T1000 (cell line): ENCODE data around the gene PALS1.

Experiments
- DNase-seq: peaks from one replicate; lab custom pipeline; 2025; ENCODE audit warnings: mixed read lengths; lab: John Stamatoyannopoulos, UW

Gene PALS1

DNA sequence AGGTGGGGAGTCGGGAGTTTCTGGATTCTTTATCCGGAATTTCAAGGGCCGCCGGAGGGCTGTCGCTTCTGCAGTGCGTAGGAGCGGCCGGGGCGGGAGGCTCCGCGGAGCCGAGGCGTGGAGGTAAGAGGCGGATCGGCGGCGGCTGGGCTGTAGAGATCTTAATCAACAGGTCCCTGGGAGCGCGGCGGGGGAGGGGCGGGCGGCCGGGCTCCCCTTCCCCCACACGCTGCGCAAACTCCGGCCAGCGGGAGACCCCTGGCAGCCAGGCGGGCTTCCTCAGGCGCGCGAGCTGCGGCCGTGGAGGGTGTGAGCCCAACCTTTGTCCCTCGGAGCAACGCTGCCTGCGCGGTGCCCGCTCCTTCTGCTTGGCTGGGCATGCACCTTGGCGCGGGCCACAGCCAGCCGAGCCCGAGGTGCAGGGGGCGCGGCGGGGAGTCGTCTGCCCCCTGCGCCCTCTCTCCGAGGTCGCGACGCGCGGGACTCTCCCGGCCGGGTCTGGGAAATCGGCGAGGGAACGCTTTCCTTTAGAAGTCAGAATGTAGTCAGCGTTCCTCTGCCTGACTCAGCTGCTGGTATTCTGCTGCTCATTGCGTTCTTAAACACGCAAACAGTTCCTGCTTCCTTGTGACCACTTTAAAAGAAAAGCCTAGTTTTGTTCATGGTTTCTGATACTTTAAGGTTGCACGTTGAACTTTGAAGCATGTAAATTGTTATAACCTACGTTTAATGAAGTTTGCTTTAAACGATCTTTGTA is at the start of gene PALS1:
TSS of gene PALS1 (plus strand) at position 25 of the 757 bp plus-strand sequence. CDS start 37,736 bp downstream, outside the sequence.
- no peak for DNase-seq

DNA sequence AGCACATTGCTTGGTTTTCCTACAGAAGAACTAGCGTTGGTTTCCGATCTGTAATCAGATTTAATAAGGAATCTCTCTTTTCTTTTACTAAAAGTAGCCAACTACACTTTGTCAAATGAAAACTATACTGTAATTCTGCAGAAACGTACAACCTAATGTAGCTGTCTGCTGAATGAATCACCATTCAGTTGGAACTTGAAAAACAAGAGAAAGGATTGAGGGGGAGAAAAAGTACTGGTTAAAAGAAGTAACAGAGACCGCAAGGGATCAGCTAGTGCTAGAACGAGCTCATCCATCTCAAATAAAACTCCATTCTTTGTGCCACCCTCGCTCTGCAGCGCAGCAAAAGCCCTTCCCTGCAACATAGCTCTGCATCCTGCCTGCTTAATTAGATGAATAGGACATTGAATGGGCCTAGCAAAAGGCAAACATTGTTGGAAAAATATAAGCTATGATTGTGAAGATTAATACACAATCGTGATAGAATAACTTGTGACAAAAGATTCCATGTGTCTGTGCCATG is 49.4 kb upstream of the PALS1 start:
- no peak for DNase-seq

DNA sequence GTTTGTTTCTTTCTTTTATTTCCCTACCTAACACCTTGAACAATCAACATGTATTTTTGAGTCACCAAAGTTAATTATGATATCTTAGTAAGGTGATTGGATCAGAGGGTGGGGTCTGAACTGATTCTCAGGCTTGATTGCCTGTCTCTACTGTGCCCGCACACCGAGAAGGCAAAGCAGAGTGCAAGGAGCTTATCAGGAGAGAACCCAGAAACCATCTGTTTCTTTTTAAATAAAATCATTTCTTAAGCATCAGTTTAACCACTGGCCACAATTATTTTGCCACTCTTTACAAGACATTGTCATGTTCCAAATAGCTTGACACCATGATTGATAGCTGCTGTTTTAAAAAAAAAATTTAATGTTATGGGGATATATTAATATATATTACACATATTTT is 48.9 kb upstream of the PALS1 start:
- no peak for DNase-seq

DNA sequence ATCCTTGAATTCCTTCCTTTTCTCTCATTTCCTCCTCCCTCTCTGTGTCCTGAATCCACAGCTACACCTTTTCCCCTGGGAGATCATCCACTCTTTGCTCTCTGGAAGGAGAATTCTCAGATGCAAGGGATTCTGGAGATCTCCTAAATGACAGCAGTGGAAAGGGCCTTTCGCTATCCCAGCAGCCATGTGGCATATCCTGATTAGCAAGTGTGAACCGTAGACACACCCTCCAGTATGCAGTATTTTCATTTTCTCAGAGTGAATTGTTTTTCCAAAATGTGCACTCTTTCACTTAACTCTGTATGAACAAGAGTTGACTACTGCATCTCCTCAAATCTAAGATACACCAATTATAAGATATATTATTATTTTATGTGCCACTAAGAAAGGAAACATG is 46.0 kb upstream of the PALS1 start:
- no peak for DNase-seq

DNA sequence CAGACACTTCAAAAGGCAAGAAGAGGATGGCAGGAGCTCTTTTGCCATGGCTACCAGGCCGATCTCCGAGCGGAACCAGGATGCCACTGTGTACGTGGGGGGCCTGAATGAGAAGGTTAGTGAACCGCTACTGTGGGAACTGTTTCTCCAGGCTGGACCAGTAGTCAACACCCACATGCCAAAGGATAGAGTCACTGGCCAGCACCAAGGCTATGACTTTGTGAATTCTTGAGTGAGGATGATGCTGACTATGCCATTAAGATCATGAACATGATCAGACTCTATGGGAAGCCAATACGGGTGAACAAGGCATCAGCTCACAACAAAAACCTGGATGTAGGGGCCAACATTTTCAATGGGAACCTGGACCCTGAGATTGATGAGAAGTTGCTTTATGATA is 42.2 kb upstream of the PALS1 start:
- DNase-seq, result no peak

DNA sequence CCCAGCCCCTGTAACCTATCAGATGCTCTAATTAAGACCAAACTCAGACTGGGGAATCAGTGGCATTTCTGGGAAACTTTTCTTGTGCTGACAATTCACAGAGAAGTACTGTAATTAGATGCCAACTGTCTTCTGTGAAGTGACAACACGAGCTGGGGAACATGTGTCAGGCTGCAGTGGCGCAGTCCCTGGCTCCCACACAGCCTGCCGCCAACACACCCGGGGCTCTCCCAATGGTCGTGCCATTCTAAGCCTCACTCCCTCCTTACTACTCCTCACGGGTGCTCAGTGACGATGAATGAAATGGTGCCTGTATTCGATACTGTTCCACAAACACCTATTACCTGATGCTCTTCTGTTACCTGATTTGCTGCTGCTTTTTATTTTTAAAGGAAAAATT is 33.4 kb upstream of the PALS1 start:
- DNase-seq, result no peak

DNA sequence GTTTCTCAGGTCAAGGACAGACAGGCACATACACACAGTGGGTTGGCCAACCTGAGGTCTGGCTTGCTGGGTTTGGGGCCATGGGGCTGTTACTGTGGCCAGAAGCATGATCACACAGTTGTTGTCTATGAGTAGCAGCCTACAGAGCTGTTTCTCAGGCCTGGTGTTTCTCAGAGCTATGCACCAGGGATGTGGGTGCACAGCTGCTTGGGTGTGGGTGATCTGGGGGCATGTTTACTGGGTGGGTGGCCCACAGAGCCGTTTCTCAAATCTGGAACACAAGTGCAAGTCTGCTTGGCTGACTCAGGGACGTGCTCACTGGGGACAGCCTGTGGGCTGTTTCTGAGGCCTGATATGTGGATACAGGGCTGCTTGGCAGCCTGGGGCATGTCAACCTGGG is 23.1 kb upstream of the PALS1 start:
- DNase-seq, result no peak

DNA sequence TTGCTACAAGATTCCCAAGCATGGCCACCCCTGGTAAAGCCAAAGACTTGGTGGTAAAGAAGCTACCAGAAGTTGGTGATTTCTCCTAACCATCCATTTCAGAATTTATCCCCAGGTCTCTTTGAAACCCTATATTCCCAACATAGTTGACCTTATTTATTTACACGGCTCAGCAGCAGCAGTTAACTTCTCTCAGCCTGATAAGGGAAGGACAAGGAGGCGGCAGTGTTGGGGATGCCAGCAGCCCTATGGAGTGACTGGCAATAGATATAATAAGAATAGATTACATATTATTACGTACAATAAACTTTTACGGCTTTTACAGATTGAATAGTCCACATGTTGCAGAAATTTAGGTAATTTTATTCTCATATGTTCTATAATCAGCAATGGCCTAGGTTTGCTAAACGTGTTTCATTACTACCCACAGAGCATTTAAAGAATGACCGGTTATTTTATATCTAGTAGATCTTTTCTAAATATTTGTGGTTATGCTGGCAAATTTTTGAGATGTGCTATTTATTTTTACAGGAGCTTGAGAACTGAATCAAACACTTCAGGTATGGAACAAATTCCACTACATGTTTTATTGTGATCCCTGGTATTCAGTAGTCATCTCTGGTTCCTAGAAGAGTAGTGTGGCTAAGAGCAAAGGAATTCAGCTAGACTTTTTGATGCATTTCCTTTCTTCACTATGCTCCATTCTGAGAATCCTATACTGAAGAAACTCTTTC is 19.8 kb upstream of the PALS1 start:
- DNase-seq, result no peak

DNA sequence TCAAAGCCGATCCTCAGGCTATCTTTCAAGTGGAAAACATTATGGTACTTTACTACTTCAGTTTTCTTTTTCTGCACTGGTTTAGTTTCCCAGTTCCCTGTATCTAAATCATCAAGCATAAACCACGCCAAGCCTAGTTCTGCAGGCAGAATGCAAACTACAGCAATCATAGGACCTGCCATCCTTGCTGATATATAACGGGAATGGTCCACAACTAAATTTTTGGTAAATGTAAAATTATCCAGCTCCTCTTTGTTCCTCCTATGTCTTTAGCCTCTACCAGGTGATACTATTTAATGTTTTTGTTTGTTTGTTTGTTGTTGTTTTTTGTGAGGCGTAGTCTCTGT is 19.3 kb upstream of the PALS1 start:
- no peak for DNase-seq

DNA sequence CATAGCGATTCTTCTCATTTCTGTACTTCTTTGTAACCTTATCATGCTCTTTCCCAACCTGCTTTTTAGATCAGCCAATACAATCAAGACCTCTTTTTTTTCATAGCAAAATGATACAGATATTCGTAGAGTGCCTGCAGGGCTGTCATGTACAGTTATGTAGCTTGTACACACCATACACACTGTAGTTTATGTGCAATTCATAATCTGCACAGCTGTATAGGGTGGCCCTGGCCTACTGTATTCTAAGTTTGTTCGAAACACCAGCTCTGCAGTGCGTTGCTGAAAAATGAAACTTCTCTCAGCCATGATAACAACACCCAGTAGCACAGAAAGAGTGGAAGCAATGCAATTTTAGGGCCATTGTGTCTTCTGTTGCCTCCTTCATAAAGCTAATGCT is 15.7 kb upstream of the PALS1 start:
- DNase-seq, result no peak

DNA sequence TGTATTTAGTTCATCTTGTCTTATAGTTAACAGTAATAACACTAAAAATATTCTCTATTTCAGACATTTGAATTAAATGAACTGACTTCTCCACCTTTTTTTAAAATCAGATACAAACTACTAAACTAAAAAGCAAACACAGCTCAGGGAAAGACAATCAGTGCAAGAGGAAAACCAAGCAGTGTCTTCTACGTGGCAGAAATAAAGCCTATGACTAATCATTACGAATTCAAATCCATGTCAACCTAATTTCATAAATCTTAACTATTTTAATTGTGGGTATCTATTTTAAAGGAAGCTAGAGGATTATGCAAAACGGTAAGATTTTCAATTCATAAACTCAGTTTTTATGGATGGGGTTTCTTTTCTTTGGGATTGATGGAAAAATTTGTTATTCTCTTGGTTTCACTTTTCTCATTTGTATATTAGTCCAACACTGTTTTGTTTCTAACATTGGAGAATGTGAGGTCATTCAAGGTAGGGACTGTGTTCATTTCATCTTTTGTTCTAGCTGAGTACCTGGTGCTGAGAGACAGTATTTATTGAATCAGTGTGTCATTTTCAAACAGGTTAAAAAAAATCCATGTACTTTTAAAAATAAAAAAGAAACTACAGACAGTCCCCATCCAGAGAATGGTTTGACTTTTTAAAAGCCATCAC is 12.8 kb upstream of the PALS1 start:
- no peak for DNase-seq

DNA sequence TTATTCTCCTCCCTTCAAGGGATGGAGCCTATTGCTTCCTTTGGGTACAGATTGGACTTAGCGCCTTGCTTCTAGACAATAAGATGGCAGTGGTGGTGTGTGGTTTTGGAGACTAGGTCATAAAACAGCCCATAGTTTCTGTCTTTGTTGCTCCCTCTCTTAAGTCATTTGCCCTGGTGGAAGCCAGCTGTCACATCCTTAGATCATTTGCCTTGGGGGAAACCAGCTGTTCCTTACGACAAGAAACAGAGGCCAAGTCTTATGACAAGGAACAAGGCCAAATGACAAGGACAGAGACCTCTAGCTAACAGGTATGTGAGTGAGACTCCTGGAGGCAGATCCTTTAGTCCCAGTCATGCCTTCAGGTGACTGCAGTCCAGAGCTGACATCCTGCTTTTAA is 9.2 kb upstream of the PALS1 start:
- no peak for DNase-seq

DNA sequence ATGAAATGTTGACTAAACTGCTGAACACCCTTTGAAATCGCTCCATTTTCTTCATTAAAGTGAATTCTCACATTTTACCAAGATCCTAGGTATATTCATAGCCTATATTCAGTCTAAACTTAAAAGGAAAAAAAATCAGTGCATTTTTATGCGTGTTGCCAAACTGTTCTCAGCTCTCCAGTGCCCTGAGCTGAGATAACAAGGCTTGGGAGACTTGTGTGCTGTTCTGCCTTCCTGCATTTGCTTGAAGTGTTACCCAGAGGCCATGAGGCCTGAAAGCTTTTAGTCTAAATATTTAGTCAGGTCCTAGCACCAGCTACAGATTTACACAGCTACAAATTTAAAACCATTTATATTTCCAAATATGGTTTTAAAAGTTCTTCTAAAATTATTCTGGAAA is 8.6 kb upstream of the PALS1 start:
- no peak for DNase-seq

DNA sequence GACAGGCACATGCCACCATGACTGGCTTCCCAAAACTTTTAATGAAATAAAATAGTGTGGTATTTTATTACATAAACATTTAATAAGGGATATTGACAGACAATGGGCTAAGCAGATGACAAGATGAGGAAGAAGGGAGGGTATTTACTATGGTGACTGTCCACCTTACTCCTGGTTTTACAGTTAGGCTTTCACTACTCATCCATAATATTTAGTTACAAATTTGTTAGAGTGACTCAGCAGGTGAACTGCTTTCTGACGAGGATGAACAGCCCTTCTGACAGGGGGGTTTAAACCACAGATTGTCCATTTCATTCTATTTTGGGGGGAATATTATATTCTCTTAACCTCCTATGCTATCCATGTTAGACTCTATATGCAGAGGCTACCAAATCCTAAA is 3.6 kb upstream of the PALS1 start:
- DNase-seq, result no peak

DNA sequence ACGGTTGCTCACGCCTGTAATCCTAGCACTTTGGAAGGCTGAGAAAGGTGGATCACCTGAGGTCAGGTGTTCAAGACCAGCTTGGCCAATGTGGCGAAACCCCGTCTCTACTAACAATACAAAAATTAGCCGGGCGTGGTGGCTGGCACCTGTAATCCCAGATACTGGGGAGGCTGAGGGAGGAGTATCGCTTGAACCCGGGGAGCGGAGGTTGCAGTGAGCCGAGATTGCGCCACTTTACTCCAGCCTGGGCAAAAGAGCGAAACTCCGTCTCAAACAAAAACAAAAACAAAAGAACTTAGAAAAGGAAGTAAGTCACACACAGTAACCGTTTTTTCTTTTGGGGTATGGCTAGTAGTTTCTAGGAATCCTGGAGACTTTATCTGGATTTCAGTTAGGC is 1.7 kb upstream of the PALS1 start:
- DNase-seq, result no peak

DNA sequence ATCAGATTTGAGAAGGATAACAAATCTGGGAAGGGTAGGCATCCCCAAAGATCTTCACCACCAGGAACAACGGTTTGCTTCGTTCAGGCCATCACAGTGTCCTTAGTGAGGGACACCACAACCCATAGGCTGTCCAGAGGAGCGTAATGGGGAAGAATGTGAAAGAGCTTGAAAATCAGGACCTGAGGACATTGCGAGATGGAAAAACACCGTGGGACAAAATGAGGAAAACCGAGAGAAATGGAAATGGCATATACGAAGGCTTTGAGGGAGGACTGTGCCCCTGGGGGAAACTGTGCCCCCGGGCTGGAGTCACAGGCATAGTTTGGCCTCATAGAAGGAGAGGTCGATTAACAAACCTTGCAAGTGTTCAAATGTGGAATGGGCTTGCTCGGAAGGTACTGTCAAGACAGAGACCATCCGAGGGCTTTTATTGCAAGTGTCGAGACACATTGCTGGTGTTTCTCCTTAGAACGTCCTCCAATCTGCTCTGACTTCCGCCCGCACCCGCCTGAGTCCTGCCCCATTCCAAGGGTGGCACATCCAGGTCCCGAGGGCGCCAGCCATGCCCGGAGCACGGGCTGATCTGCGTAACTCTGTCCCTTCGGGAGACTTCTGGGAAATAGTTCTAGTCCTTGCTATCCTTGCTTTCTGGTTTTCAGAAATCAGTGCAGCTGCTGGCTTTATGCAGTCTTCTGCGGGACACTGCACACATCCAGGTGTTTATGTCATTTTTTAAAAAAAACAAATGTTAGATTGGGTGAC is 885 bp upstream of the PALS1 start:
- peak; percentile 73 for DNase-seq

DNA sequence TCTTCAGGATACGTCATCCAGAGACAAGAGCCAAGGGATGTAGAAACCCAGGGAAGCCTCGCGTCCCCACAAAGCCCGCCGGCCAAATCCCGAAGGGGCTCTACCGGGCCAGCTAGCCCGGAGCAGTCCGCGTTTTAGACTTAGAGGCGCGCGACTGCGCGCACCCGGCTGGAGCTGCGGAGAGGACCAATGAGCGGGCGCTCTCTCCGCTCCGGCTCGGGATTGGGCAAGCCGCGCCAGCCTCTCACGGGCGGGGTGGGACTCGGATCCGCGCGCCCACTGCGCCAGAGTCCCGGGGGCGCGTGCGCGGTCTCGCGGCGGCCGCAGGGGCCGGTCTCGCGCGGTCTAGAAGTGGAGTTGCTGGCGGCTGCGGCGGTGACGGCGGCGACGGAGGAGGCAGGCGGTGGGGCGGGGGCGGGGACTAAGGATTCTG is 241 bp upstream of the PALS1 start:
- peak; percentile 97 for DNase-seq

DNA sequence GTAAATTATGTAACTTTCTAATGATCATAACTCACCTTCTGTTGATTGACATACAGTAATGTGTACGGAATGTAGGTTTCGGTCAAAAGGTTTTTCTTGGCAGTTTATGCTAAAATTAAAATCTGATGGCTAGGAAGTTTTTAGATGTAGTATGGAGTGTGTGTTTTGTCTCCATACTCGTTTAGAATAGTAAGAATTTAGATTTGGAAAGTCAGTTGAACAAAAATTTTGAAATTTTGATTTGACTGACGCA is 859 bp downstream of the PALS1 start:
- DNase-seq, result no peak

DNA sequence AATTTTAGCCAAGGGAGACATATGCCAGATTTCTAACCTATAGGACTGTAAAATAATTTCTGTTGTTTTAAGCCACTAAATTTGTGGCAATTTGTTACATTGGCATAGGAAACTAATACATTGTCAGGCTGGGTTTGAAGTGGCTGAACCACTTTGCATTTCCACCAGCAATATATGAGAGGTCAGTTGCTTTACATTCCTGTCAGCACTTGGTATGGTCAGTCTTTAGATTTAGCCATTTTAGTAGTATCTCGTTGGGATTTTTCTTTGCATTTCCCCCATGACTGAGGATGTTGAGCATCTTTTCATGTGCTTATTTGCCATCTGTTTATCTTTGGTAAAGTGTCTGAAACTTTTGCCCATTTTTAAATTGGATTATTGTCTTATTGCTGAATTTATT is 3.9 kb downstream of the PALS1 start:
- no peak for DNase-seq

DNA sequence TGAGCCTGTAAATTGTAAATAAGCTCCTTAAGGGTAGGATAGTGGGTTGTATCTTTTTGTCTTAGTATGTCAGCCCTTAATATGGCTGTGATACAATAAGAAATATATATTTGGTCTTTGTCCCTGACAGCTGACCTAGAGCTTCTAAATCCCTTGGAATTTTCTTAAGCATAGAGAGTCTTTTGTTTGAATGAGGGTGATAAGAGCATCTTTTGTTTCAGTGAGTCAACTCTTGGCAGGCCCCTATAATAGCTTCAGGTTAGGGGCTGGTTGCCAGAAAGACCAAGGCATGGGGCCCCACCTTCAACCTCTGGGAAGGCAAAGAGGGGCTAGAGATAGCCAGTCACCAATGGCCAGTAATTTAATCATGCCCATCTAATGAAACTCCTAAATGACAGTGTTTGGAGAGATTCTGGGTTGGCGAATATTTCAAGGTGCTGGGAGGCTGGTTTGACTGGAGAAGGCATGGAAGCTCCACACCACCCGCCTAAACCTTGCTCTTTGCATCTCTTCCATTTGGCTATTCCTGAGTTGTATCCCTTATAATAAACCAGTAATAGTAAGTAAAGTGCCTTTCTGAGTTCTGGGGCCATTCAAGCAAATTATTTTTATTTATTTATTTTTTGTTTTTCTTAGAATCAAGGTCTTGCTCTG is 10.5 kb downstream of the PALS1 start:
- no peak for DNase-seq

DNA sequence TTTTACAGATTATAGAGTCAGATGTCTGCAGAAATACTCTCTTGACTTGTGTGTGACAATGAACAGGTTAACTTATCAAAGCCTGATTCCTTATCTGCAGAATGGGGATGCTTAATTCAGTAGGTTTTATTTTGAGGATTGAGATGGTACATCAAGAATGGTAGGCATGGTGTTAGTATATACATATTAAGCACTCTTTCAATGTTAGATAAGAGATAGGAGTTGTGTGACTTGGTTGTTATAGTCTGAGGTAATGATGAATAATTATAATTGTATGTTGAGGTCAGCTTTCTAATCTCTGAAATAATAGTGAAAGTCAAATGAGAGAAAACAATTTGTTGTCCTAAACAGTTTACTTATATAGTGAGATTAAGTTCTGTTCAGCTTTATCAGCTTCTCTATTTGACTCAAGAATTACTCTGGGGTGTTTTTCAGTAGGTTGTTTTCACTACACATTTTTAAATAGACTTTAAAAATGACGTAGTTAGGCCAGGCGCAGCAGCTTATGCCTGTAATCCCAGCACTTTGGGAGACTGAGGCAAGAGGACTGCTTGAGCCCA is 11.9 kb downstream of the PALS1 start:
- DNase-seq, result no peak

DNA sequence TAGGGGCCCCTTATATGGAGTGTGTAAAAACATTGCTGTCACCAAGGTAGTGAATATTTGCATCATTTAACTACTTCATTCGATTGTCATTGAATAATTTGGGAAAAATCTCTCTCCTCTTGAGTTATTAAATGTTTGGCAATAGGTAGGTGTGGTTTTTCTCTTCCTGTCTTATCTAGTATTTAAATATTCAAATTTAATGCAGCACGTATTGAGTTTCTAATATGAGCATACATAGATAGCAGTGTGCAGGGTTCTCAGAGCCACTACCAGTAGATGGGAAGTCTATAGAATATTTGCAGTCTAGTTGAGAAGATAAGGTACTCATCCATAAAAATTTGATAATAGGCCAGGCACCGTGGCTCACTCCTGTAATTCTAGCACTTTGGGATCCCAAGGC is 16.7 kb downstream of the PALS1 start:
- DNase-seq, result no peak
